Stimulated activated CD4-positive, alpha-beta T cell treated with anti-CD3 and anti-CD28 coated beads, Interleukin-12 subunit alpha, Interleukin-12 subunit beta, amount 100 ng/mL, for 48 hours (primary cell): Measurements from ENCODE around the gene ATP6V0D1.

Experiments
- DNase-seq, 3 donors: peaks; one replicate each; pipeline ENCODE4 v3.0.0-alpha.2; 2020; ENCODE audit warnings: low read depth in 2 of 3, low spot score in 1 of 3

ATP6V0D1 gene

GRCh38 chr16:67445913-67446907, 34.7 kb downstream of the ATP6V0D1 start:
- DNase-seq, result no peak

GRCh38 chr16:67445441-67445912, 35.5 kb downstream of the ATP6V0D1 start:
- no peak for DNase-seq

DNA sequence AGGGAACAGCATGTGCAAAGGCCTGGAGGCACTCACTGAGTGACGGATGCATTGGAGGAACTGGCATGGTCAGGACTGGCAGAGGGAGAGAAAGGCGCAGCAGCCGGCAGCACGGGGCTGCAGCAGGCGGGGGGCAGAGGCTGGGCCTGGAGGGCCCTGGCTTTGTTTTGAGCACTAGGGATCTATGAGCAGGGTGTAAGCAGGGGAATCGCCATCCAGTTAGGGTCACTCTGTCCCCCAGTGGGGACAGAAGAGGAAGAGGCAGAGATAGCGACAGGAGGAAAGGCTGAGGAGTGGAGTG, 35.9 kb downstream of the ATP6V0D1 start:
- DNase-seq, result no peak

GRCh38 chr16:67444259-67445125, 36.5 kb downstream of the ATP6V0D1 start:
- no peak for DNase-seq

DNA sequence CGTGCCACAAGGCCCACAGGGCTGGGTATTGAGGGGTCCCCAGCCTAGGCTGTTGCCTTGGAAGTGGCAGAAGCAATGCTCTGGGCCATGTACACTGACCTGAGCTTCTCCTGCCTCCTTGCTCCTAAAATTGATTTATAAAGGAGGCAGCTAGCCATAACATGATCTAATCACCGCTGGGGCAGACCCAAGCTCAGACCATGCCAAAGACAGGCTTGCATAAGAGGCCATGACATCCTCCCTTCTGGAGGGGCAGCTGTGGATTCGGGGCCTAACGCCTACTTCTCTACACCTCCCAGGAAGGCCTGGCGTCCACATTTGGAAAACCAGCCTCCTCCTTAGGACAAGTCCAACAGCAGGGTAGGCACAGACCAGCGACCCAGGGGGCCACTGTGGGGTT, 37.7 kb downstream of the ATP6V0D1 start:
- no peak for DNase-seq

DNA sequence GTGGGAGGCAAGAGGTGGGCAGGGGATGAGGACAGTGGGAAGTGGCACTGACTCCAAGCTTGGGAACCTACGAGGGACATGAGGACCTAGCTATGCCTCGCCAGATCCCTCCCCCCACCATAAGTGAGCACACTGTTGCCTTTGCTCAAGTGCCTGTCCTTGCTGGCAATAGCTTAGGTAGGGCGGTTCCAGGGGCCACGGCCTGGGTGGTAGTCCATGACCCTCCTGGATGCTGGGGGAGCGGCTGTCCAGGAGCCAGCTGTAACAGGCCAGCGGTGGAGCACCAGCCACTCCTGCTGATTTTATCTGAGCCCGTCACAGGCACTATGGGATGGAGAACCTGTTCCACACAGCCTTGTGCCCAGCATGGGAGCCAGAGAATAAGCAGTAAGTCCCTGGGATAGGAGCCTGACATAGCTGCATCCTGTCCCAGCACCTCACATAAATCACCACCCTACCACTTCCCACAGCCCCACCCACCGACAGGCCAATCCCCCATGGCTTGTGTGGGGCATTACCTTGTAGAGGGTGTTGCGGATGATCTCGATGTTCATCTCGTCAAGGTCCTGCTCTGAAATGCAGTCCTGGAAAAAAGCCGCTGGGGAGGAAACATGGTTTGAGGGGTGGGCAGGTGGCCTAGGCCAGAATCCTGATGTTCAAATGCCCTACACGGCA, 38.2 kb downstream of the ATP6V0D1 start:
- DNase-seq, result no peak

- DNase-seq, result no peak
Measured at GRCh38 chr16:67441907-67442306, 39.0 kb downstream of the ATP6V0D1 start.

GRCh38 chr16:67441271-67441753, 39.6 kb downstream of the ATP6V0D1 start:
- DNase-seq, result no peak

- DNase-seq, result no peak
Measured at GRCh38 chr16:67438824-67439393, 42.0 kb downstream of the ATP6V0D1 start.

- no peak for DNase-seq
Measured at GRCh38 chr16:67438098-67438791, 42.7 kb downstream of the ATP6V0D1 start.

DNA sequence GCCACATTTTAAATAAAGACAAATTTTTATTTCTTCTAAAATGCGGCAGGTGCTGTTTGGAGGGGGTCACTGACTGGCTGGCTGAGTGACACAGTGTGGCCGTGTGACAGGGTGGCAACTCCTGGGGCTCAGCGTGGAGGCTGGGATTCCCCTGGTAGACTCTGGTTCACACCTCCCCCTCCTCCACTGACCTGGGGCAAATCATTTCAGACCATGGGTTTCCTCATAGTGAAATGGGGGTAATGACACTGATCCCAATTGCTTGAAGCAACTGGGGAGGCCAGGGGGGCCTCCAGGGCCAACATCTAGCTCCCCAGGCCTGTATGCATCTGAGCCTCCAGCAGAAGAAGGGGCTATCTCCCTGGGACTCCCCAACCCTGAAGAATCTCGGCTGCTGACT, 43.4 kb downstream of the ATP6V0D1 start:
- DNase-seq, result no peak

DNA sequence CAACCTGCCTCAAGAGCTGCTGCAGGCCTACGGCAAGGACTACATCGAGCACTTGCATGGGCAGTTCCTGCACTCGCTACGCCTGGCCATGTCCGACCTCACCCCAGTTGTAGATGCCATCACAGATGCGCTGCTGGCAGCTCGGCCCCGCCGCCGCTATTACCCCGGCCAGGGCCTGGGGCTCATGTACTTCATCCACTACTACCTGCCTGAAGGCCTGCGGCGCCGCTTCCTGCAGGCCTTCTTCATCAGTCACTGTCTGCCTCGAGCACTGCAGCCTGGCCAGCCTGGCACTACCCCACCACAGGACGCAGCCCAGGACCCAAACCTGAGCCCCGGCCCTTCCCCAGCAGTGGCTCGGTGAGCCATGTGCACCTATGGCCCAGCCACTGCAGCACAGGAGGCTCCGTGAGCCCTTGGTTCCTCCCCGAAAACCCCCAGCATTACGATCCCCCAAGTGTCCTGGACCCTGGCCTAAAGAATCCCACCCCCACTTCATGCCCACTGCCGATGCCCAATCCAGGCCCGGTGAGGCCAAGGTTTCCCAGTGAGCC, 44.2 kb downstream of the ATP6V0D1 start:
- no peak for DNase-seq

- DNase-seq, result no peak
Measured at GRCh38 chr16:67435758-67436164, 45.2 kb downstream of the ATP6V0D1 start.

DNA sequence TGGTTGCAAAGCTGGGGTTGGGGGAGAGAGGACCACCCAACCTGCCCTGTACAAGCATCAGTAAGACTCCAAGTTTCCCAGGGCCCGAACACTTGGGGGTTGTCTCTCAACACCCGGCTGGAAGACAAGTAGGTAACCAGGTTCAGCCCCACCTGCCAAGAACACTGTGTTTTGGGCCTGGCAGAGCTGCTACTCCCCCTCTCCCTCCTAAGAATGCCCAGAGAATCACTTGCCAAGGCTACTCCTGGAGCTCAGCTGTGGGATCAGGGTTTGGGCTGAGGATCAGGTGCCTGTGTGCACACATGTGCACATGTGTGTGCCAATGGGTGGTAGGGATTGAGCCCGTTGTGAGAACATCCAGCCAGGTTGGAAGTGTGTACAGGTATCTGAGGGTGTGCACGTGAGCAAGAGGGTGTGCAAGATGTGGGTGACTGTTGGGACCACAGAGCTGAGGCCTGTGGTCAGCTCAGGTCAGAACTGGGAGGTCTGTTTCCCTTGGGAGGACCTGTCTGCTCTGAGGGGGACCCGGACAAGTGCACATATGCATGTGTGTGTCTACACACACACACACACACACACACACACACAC, 47.7 kb downstream of the ATP6V0D1 start:
- no peak for DNase-seq

DNA sequence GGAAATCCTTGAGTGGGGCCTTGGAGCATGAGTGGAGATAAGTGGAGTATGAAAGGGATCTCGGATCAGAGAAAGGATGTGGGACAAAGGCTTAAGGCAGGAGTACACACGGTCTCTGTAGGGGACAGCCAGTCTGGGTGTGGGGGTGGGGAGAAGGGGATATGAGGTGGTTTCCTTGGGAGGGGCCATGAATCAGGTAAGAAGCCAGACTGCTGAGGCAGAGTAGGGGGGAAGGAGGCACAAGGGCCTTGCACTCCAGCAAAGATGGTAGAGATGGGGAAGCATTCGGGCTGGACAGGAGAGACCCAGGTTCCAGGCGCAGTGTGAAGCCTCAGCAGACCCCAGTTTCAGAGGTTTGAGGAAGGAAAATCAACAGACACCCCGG, 48.5 kb downstream of the ATP6V0D1 start:
- no peak for DNase-seq

DNA sequence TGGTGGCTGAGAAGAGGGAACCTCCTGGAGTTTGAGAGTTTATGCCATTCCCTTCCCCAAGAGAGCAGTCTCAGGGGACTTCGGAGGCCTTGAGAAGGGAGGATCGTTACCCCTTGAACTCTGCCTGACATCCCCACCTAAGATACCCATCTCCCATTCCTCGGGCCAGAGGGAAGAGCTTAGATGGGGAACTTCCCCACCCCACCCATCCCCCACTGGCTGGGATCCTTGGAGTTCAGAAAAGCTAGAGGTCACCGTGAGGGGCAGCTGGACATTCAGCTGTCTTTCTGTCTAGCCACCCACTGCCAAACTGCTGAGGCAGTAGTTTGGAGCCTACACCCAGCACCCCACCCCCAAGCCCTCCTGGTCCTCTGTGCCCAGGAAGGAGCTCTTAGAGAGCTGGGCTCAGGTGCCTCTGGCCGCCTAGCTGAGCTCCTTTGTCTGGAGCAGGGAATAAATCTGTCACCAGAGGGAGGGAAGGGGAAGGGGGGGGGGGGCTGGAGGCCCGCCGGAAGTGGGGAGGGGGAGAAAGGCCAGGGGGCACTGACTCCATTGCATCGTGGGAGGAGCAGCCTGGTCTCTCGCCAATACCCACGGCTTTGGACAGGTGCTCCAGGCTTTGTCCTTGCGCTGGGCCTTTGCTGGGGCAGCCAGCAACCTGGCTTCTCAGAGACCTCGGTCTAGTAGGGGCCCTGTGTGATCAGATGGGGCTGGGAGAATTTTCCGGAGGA, 49.0 kb downstream of the ATP6V0D1 start:
- no peak for DNase-seq

- DNase-seq, result peak in 1 of 3 donors; percentile 16
Measured at GRCh38 chr16:67430977-67431774, 49.8 kb downstream of the ATP6V0D1 start, which contains the start of gene HSD11B2. Gene HSD11B2 (plus strand): TSS chr16:67431121. CDS start chr16:67431249, 128 bp downstream.

DNA sequence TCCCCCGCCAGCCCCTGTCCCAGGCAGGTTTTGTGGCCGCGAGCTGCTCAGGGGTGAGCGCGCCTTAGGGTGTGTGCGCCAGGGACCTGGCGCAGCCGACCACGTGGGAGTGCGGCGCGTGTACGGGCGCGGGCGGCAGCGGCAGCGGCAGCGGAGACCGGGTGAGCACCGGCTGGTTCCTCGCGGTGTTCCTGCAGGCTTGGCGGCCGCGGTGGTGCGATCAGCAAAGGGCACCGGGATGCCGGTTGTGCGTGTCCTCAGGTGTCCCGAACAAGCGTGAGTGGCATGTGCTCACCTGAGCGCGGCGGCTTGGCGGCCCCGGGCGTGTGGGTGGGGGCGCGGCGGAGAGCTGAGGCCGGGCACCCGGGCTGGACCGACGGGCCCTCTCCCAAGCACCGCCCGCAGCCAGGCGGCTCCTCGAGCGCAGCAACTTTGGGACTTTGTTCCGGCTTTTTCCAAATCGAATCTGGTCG, 50.4 kb downstream of the ATP6V0D1 start:
- DNase-seq, result peak in 1 of 3 donors; percentile 12
